GF-D8 (cell line): ENCODE measurements around the gene SLC6A1.

Experiments used
- DNase-seq: peaks from one replicate; lab custom pipeline; 2025; lab: John Stamatoyannopoulos, UW

The SLC6A1 gene

DNA sequence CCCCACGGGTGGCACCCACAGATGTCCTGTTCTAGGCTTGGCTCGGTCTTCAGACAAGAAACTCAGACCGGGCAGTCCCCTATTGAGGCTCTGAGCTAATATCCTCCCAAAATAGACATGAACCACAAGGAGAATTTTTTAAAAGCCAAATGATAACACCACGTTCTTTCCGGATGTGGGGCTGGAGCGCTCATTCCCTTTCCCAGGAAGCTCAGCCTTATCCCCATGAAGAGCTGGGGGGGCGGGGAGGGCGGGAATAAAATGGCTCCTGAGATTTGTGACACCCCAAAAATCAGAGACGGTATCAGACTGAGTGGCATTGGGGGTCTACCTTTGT, 1.1 kb downstream of the SLC6A1 start:
- DNase-seq, result no peak

DNA sequence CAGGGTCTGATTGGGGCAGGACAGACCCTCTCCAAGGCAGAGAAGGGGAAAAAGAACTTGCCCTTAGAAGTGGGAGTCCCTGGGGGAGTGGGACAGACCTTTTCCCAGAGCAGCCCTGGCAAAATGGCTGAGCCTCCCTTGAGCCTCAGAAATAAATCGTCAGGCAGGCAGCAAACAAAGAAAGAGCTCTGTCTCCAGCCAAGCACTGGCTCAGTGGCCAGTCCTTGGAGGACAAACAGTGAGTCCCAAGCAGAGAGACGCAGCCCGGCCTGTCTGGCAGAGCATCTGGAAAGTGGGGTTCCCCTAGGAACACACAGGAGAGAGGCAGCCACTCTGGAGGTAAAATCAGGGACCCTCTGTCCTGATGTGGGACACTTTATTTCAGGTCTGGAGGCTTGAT, 1.8 kb downstream of the SLC6A1 start:
- DNase-seq, result no peak

DNA sequence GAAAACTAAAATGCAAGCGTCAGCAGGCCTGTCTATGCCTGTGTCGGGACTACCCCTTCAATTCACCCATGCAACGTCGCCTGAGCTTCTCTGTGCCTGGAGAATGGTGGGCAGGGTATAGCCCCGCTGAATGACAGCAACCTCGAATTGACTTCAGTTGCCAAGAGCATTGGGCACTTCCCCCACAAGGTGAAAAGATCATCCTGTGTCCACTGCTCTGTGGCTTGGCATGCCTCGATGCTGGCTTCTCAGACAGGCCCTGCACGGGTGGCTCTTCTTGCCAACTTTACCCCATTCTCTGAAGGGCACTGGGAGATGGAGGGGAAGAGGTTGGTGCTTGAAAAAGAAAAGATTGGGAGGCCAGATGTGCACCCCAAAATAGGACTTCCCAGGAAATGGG, 3.3 kb downstream of the SLC6A1 start:
- no peak for DNase-seq

DNA sequence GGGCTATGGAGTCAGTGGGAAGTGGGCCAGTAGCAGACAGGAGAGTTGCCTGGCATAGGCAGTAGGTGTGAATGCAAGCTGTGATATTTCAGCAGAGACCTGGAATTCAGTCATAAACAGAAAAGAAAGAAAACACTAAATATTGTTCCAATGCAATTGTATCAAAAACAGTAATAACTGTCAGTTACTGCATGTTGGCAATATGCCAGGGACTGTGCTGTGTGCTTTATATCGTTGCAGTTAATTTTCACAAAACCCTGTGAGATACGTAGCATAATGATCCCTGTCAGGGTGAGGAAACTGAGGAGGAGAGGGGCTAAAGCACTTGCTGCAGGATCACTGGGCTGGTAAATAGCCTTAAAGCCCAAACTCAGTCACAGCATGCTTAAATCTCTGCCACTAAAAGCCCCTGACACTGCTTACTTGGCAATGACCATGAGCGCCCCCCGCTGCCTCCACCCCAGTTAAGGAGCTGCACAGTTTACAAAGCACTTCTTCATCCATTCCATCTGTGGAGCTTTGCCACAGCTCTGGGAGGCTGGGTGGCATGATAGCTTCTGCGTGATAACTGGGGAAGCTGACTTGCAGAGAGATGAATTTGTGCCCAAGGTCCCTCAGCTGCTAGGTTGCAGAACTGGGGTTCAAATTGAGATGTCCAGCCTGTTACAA, 3.9 kb downstream of the SLC6A1 start:
- DNase-seq, result no peak

DNA sequence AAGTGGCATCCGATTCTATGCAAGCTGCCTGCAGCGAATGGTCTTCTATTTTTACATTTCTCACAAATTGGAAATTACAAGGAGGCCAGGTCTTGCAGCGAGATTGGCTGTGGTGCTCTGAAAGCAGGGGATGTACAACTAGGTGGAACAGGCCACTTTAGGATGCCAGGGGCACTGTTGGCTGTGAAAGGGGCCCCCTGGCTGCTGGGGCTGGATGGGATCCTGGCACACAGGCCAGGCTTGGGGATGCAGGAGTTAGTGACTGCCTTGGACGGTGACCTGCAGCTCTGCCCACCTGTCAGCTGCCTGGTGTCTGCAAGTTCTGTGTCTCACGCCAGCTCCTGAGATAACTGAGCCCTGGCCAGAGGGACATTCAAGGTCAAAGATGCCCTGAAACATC, 4.6 kb downstream of the SLC6A1 start:
- no peak for DNase-seq

DNA sequence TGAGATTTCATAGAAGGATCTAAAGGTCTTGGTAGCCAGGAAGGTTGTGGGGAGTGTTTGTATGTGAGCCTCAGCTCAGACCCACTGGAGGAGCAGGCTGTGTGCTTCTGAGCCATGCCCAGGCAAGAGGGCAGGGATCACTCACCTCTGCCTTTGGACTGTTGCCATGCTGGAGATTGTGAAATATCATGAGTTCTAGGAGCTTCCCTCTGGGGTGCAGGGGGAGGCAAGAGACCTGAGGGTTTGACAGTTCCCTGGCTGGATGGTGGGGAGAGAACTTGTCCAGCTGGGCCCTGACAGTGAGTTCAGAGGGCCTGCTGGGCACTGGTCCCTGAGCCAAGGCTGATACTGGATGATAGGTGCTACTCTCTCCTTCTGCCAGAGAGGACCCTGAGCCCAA, 6.0 kb downstream of the SLC6A1 start:
- no peak for DNase-seq

DNA sequence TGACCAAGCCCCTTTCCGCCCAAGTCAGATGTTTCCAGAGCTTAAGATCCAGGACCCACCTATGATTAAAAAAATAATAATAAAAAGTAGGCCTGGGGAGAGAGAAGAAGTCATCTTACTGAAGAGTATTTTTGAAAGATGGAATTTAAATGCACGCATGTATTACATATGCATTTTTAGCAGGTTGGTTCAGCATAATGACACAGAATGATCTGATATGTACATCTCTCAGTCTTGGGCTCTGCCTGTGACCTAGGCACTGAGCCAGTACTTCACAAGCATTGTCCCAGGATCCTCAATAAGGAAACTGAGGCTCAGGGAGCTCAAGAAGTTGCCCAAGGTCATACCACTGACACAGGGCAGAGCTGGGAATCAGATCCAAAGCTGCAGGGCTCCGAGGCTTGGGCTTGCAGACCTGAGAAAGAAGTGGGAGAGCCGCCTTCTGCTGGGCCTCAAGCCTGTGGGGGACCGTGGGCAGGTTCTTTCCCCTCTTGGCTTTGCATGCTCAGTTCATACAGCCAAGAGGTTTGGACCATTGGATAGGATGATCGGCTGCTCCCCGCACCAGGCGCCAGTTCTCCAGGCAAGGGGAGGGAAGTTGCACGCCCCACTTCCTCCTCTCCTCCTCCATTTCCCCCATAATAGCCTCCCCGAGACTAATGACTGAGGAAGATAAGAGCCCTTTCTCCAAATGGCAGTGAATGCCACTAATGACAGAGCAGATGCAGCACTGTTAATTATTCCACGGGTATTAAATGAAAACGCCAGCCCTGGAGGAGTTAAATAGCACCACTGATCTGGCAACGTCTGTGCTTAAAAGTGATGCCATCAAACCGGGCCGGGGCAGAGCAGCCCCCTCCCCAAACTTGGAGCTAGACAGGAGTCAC, 6.9 kb downstream of the SLC6A1 start:
- DNase-seq, result no peak

DNA sequence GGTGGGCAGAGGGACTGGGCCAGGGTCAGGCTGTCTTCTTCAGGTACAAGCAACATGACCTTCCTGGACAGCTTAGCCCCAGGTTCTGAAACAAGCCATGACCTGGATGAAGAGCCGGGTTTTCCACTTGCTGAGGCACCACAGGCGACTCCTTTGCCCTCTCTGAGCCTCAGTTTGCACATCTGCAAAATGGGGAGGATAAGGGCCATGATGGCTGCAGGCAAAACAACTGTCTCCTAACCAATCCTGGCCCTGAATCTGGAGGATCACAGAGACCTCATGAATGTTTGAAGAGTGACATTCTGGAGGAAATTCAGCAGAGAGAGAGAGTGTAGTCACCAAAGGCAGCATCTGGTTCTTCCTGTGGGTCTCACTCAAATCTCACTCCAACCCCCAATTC, 8.0 kb downstream of the SLC6A1 start:
- no peak for DNase-seq

DNA sequence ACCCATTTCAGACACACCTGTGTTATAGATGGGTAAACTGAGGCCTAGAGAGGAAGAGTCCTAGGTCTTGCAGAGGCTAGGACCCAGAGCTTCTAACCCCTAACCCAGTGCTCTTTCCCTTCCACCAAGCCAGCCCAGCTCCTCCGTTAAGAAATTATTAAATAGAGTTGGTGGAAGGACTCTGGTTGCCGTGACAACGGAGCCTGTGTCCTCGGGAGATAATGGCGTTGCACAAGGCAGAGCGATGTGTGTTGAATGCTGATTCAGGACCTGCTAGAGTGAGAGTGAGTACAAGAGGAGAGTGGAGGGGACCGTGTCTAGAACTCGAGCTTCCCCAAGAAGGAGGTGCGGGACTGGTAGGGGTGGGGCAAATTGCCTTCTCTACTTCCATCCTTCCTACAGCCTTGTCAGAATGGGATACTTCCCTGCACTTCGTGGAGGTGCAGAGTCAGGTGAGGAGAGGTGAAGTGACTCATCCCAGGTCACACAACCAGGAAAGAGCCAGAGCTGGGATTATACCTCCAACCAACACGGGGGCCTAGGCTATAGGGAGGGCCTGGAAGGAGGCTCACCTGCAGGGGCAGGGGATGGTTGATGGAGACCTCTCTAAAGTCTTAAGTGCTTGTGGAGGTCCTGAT, 8.6 kb downstream of the SLC6A1 start:
- no peak for DNase-seq

DNA sequence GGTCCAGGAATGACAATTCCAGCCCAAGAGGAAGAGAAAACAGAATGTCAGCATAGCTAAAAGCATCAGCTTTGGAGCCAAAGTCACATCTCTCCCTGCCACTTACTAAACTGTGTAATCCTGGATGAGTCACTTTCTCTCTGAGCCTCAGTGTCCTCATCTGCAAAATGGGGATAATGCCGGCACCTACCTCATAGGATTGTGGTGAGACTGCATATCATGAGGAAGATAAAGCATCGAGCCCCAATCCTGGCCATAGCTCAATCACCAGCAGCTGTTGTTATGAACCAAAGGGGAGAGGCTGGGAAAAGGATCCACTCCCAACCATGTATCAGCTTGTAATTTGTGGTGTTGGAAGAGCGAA, 9.1 kb downstream of the SLC6A1 start:
- no peak for DNase-seq

DNA sequence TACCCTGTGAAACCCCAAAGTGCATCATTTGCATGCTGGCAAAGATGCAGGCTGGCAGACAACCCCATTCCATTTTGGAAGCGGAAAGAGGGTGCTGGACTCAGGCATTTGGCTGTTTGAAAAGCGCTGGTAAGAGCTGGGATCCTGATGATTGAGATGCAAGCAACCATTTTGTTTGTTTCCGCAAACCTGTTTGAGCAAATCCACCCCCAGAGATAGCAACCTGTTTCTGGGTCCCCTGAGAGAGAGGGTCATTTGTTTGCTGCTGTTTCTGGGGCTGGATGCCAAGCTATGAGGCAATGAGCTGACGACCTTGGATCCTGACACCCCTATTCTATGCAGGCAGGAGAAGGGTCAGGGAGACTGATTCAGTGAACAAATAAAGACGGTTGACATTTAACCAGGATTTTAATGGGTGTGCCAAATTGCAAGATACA, 9.8 kb downstream of the SLC6A1 start:
- DNase-seq, result no peak

DNA sequence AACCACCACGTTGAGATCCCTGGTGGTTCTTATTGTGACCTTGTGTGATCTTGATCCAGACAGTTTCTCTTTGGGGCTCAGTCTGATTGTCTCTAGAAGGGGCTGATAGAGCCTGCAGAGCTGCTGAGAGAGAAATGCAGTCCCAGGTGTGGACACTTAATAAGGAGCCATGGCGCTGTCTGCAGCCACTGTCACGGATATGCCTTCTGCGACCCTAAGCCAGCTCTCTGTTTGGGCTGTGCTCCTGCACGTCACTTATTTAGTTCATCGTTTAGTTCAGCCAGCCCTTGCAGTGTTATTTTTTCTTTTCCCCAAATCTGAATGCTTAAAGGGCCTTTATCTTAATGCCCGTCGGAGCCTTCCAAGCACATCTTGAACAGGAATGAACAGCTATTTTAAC, 12.0 kb downstream of the SLC6A1 start:
- no peak for DNase-seq

DNA sequence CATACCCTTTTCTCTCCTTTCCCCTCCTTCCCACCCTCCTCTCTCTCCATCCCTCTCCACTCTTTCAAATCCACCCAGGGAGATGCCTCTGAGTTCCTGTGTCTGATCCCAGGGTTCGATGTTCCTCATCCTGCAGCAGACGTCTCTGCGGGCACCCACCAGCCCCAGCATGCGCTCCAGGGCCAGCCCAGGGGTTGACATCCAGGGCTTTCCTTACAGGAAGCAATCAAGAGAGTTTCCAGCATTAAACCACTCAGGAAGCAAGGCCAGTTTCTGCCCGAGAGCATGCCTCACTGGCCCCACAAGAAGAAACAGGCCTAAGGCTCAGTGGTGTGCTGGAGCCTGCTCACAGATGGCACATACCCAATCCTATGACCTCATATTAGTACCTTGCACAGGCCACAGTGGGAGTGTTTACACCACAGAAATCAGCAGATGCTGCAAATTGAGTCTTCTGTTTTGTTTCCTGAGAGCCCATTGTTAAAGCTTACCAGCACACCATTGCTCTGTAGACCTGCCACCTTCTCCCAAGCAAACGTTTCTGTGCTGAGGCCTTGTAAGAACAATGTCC, 13.2 kb downstream of the SLC6A1 start:
- no peak for DNase-seq

DNA sequence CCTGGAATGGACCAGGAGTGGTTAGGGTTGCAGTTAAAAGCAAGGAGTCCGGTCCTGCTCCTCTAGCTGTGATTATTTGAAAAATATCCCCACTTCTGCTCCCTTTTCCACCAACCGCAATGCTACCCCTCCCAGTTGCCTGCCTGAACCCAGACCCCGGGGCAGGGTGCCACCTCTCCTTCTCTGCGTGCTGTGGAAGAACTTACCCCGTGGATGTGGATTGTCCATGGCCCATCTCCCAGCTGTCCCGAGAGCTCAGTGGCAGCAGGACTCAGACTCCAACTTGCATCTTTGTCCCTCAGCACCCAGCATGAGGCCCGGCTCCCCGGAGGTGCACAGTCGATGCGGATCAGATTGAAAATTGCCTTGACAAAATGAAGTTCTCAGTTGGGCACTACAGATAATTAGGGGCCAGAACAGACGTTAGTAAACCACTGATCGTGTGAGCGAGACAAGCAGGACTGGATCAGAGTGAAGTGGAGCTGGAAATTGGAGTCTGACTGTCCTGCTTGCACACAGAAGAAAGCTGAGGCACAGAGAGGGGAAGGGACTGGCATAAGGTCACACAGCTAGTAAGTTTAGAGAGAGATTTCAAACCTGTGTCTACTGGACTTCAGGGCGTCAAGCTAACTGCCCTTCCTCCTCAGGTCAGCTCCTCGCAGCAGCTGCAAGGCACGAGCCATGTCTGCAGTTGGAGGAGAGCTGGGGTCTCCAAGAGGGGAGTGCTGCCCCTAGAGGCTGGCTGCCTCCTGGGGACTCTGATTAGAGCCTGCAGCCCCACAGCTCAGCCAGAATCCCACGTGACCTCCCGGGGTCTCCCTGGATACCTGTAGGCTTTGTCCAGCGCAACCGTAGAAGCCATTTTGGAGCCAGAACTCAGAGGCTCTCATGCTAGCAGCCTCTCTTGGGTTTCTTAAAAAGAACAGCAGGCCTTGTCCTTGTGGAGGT, 14.7 kb downstream of the SLC6A1 start:
- DNase-seq, result no peak

DNA sequence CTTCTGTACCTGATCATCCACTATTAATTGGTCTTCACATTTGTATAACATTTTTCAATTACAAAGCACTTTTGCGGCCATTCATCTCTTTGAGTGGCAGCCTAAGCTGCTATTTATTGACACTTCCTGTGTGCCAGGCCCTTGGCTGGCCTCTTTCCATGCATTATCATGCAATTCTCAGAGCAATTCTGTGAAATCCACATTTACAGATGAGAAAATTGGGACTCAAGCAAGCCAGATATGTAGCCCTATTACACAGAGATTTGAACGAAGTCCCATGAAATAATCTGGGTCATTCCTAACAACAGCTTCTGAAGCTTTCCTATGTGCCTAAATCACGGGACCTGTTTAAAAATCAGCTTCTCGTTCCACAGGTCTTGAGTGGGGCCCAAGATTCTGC, 17.4 kb downstream of the SLC6A1 start:
- no peak for DNase-seq

DNA sequence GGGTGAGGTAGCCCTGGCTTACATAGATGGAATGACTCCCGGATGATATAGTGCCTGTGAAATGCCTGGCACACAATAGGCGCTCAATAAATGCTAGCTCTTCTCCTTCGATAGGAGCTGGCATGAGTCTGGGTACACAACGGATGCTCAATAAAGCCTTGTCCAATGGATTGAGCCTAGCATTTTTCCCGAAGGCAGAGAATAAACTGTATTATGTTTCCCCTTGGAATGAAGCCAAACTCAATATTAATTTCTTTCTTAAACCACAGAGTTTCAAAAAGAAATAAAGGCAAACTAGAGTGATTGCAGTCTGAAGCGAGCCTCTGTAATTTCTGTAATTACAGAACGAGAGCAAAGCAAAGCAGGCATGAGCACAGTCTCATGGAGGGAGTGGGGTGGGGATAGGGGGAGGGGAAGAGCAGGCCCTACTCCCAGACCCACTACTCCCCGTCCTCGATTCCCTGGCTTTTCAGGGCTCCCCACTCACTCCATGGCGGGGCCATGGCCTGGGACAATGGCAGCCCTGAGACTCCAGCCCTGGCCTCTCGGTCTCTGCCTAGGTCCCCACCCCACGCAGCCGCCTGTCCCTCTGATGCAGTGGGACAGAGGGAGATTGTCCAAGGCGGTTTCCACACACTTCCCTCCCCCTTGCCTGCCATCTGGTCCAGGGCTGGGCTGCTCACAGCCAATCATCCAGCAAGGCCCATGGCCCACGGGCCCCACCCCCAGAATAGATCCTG, 18.0 kb downstream of the SLC6A1 start:
- DNase-seq, result no peak

DNA sequence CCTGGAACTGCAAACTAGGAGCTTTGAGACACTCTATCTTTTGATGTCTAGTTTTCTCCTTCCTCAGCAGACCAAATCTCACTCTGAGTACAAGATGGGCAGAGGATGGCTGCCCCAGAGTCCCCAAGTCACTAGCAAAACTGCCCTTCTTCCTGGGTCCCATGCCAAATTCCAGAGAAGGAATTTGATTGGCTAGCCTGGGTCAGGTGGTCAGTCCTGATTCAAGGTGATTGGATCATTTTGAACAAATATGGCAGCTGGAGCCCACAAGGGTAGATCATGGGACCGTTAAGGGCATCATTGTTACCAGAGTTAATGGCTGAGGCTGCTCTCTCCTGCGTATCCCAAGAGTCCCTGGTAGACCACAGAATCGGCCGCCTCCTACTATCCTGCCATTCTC, 21.7 kb downstream of the SLC6A1 start:
- no peak for DNase-seq

DNA sequence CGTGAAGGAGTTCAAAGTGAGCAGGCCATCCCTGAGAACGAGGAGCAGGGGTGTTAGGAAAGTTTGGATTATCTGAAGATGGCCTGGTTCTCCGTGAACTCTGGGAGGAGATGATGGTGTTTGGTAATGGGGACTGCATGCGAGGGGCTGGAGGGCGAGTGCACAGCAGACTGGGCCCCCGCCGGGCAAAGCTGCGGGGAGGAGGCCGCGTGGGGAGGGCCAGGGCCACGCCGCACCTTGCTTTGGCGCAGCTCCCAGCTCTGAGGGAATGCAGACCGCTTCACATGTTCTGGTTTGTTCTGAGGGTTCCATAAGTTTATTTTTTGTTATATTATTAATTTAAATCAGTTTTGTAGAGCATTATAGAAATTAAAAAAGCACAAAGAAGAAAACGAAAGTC, 22.2 kb downstream of the SLC6A1 start:
- DNase-seq, result no peak

DNA sequence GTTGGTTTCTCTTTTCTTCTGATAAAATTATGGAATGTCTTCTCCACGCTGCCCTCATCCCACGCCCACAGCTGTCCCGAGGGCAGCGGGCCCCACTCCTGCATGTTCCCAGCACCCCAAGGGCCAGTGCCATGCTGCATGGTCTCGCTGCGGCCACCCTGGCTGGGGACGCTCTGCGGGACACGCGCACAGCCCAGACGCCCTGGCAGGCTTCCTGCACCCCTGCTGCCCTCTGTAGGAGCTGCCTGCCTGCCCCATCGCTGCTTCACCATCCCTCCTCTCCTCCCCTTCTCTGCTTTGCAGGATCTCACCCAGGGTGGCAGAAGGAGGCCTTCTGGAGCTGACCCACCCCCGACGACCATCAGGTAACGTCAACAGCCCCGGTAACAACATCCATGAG, 22.8 kb downstream of the SLC6A1 start:
- DNase-seq, result no peak

DNA sequence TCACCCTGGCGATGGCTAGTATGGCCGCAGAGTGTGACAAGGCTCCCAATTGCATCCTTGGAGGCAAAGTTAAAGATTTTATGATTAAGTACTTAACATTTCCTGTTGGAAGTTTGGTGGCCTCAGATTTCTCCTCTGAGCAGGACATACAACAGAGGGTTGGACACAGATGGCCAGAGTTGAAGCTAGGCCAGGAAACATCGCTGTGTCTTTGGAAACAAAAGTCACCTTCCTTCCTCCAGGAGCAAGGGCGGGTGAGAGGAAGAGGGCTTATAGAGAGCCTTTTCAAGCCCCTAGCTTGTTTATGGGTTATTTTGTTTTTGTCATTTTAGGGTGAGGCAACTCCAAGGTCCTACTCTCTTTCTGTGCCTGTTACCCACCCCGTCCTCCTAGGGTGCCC, 24.2 kb downstream of the SLC6A1 start:
- no peak for DNase-seq
